T1000 (cell line): ENCODE data around the gene EFNA4.
A peak's percentile ranks its signal among the peaks of the same experiment; 100 is the strongest.

ENCODE experiments used
- DNase-seq: peaks from one replicate; lab custom pipeline; 2025; ENCODE audit warnings: mixed read lengths; lab: John Stamatoyannopoulos, UW

The EFNA4 gene

GRCh38 chr1:155052439-155053395, 10.8 kb upstream of the EFNA4 start:
- DNase-seq: no peak

GRCh38 chr1:155053531-155054105, 9.9 kb upstream of the EFNA4 start:
- DNase-seq: no peak

GRCh38 chr1:155057104-155057503, 6.4 kb upstream of the EFNA4 start:
- DNase-seq: no peak

GRCh38 chr1:155057788-155058211, 5.7 kb upstream of the EFNA4 start:
- DNase-seq: no peak

- DNase-seq: no peak
Observed at GRCh38 chr1:155060736-155061135, 2.8 kb upstream of the EFNA4 start.

GRCh38 chr1:155061381-155062150, 2.0 kb upstream of the EFNA4 start:
- DNase-seq: peak; percentile 87

GRCh38 chr1:155062151-155062686, 1.3 kb upstream of the EFNA4 start:
- no peak for DNase-seq

- no peak for DNase-seq
Observed at GRCh38 chr1:155062702-155063411, 683 bp upstream of the EFNA4 start.

GRCh38 chr1:155064111-155064831, 731 bp downstream of the EFNA4 start:
- no peak for DNase-seq

- DNase-seq: no peak
Observed at GRCh38 chr1:155064832-155065429, 1.4 kb downstream of the EFNA4 start.

GRCh38 chr1:155066777-155067176, 3.2 kb downstream of the EFNA4 start:
- no peak for DNase-seq

GRCh38 chr1:155068599-155068998, 5.1 kb downstream of the EFNA4 start:
- no peak for DNase-seq

- no peak for DNase-seq
Observed at GRCh38 chr1:155069551-155070157, 6.1 kb downstream of the EFNA4 start.

- no peak for DNase-seq
Observed at GRCh38 chr1:155070158-155070621, 6.7 kb downstream of the EFNA4 start.

GRCh38 chr1:155070721-155071569, 7.4 kb downstream of the EFNA4 start:
- DNase-seq: no peak

- DNase-seq: no peak
Observed at GRCh38 chr1:155071701-155072100, 8.2 kb downstream of the EFNA4 start.

GRCh38 chr1:155072531-155073289, 9.2 kb downstream of the EFNA4 start:
- no peak for DNase-seq
